ENCODE data around the gene UFC1. TPM values are rescaled to one million over a fixed set of nuclear protein-coding genes. Genes with fewer than 3 reads are reported as not detected.

Gene UFC1
- polyA plus RNA-seq, 3 donors: 100 to 120 (median 108) TPM

DNA sequence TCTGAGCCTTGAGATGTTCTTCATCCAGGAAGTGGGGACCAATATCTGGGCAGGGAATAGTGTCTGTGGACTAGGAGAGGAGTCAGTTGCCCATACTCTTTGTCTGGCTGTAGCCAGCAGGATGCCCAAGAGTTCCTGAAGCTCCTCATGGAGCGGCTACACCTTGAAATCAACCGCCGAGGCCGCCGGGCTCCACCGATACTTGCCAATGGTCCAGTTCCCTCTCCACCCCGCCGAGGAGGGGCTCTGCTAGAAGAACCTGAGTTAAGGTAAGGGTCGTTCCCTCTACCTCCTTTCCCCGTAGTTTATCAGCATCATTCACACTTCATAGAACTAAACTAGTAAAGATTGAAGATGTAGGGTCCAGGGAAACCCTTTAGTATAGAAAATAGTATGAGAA, 9.0 kb downstream of the UFC1 start:
- H3K4me1 Mint-ChIP-seq: peaks cover 54% of the 10 kb centered on the region
- Histone ChIP-seq H3K9me3 (replicated peaks in 1 of 2; ENCODE audit: control insufficient read depth in 1 of 2, insufficient read depth in 1 of 2, low read length in 2 of 2) (no peaks in the 10 kb centered on the region), H3K9ac (ENCODE audit: insufficient read depth, low read length, poor library complexity, severe bottlenecking) (no peak overlapping the region), H3K79me2 (ENCODE audit: insufficient read depth, low read length) (peaks cover 20% of the 10 kb centered on the region), H3K36me3 (replicated peaks in 1 of 2; ENCODE audit: control insufficient read depth in 1 of 2, insufficient read depth in 2 of 2, low read length in 2 of 2) (peaks cover 28 to 51% of the 10 kb centered on the region in 2 donors), H3K27ac (ENCODE audit: low read depth in 1 of 2, low read length in 2 of 2) (peak overlapping the region in 1 of 2 donors; percentile 32), H3K4me1 (ENCODE audit: control insufficient read depth in 1 of 2, insufficient read depth in 2 of 2, low read length in 2 of 2) (peaks cover 34 to 52% of the 10 kb centered on the region in 2 donors), H2AFZ (ENCODE audit: insufficient read depth, low read depth, low read length, poor library complexity, severe bottlenecking) (no peak overlapping the region), H3K27me3 (ENCODE audit: control insufficient read depth in 2 of 2, insufficient read depth in 2 of 2, low read length in 2 of 2) (no peaks in the 10 kb centered on the region), H3K4me3 (replicated peaks in 1 of 3; ENCODE audit: low read depth in 2 of 3, low read length in 3 of 3) (no peak overlapping the region), H4K20me1 (ENCODE audit: insufficient read depth, low read length) (no peaks in the 10 kb centered on the region), H3K4me2 (replicated peaks; ENCODE audit: extremely low read depth, low read length, poor library complexity, severe bottlenecking) (no peak overlapping the region)
- intact Hi-C loops (cut with micrococcal nuclease): no loop called here
- H3K27ac Mint-ChIP-seq: peak overlapping the region in 3 of 7 donors; percentile 17 to 31 (median 25)
- H3K4me3 Mint-ChIP-seq: no peak overlapping the region
- H3K36me3 Mint-ChIP-seq: peaks cover 38 to 55% of the 10 kb centered on the region in 2 donors
- DNase-seq: no peak
- TF ChIP-seq, protein P1, sequence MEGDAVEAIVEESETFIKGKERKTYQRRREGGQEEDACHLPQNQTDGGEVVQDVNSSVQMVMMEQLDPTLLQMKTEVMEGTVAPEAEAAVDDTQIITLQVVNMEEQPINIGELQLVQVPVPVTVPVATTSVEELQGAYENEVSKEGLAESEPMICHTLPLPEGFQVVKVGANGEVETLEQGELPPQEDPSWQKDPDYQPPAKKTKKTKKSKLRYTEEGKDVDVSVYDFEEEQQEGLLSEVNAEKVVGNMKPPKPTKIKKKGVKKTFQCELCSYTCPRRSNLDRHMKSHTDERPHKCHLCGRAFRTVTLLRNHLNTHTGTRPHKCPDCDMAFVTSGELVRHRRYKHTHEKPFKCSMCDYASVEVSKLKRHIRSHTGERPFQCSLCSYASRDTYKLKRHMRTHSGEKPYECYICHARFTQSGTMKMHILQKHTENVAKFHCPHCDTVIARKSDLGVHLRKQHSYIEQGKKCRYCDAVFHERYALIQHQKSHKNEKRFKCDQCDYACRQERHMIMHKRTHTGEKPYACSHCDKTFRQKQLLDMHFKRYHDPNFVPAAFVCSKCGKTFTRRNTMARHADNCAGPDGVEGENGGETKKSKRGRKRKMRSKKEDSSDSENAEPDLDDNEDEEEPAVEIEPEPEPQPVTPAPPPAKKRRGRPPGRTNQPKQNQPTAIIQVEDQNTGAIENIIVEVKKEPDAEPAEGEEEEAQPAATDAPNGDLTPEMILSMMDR (IDR thresholded peaks at IDR 0.05): no peak
- no peaks in the 10 kb centered on the region for H3K9me3 Mint-ChIP-seq
- peaks cover 0 to 2% (median 0%) of the 10 kb centered on the region in 3 donors for H3K27me3 Mint-ChIP-seq (ENCODE audit: low read depth in 3 of 3)
- 100% methylated on average over 1 of the region's 10 CpGs for WGBS (ENCODE audit: insufficient coverage)

DNA sequence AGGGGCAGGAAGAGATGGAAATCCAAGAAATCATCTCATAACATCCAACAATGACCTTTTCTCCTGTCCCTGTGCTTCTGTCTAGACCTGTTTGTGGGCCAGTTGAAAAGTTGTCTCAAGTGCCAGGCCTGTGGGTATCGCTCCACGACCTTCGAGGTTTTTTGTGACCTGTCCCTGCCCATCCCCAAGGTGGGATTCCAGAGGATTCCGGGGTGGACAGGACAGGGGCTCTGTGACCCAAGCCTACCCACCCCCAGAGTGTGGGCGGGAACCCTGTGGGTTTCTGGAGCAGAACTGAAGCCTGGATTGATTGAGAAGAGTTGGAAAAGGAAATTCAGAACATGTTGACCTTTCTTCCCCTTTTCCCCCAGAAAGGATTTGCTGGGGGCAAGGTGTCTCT, 10.0 kb downstream of the UFC1 start:
- Histone ChIP-seq H3K79me2 (ENCODE audit: insufficient read depth, low read length) (peaks cover 20% of the 10 kb centered on the region), H3K4me1 (ENCODE audit: control insufficient read depth in 1 of 2, insufficient read depth in 2 of 2, low read length in 2 of 2) (peaks cover 32 to 47% of the 10 kb centered on the region in 2 donors), H3K4me3 (replicated peaks in 1 of 3; ENCODE audit: low read depth in 2 of 3, low read length in 3 of 3) (no peak overlapping the region), H3K9ac (ENCODE audit: insufficient read depth, low read length, poor library complexity, severe bottlenecking) (no peak overlapping the region), H2AFZ (ENCODE audit: insufficient read depth, low read depth, low read length, poor library complexity, severe bottlenecking) (no peak overlapping the region), H3K27me3 (ENCODE audit: control insufficient read depth in 2 of 2, insufficient read depth in 2 of 2, low read length in 2 of 2) (no peaks in the 10 kb centered on the region), H3K27ac (ENCODE audit: low read depth in 1 of 2, low read length in 2 of 2) (peak overlapping the region in 1 of 2 donors; percentile 22), H3K36me3 (replicated peaks in 1 of 2; ENCODE audit: control insufficient read depth in 1 of 2, insufficient read depth in 2 of 2, low read length in 2 of 2) (peaks cover 21 to 42% of the 10 kb centered on the region in 2 donors), H4K20me1 (ENCODE audit: insufficient read depth, low read length) (no peaks in the 10 kb centered on the region), H3K9me3 (replicated peaks in 1 of 2; ENCODE audit: control insufficient read depth in 1 of 2, insufficient read depth in 1 of 2, low read length in 2 of 2) (no peaks in the 10 kb centered on the region), H3K4me2 (replicated peaks; ENCODE audit: extremely low read depth, low read length, poor library complexity, severe bottlenecking) (no peak overlapping the region)
- H3K36me3 Mint-ChIP-seq: peaks cover 42 to 57% of the 10 kb centered on the region in 2 donors
- DNase-seq: no peak
- TF ChIP-seq, protein P1 (IDR thresholded peaks at IDR 0.05): no peak
- peaks cover 51% of the 10 kb centered on the region for H3K4me1 Mint-ChIP-seq
- peak overlapping the region in 6 of 7 donors; percentile 10 to 99 (median 61) for H3K27ac Mint-ChIP-seq
- intact Hi-C loops (cut with micrococcal nuclease): no loop called here
- H3K4me3 Mint-ChIP-seq: no peak overlapping the region
- no peaks in the 10 kb centered on the region for H3K9me3 Mint-ChIP-seq
- peaks cover 0 to 2% (median 0%) of the 10 kb centered on the region in 3 donors for H3K27me3 Mint-ChIP-seq (ENCODE audit: low read depth in 3 of 3)
- WGBS (ENCODE audit: insufficient coverage): 94% methylated on average over 3 of the region's 5 CpGs

All from CD14-positive monocyte (primary cell).